H1 (cell line): ENCODE measurements around the gene RAB36. TPM values are rescaled to one million over a fixed set of nuclear protein-coding genes. Genes with fewer than 3 reads are reported as not detected.

Experiments used
- BRCA1 ChIP-seq: IDR thresholded peaks from 2 replicates; pipeline ENCODE4 v1.6.1; 2012; ENCODE audit warnings: low read depth, low read length, improper control_type of control experiment
- CHD2 ChIP-seq: IDR thresholded peaks from 2 replicates; pipeline ENCODE4 v1.6.1; 2012; ENCODE audit warnings: low read length, improper control_type of control experiment
- EZH2 ChIP-seq: fragments of 200-600 bp; sonication (generic); IDR thresholded peaks from 2 replicates; pipeline ENCODE4 v1.7.1; 2012; ENCODE audit warnings: low read depth, mild to moderate bottlenecking, moderate library complexity, low read length, inconsistent platforms; ENCODE audit not compliant: severe bottlenecking
- JUND ChIP-seq: IDR thresholded peaks from 2 replicates; pipeline ENCODE4 v1.6.1; 2011; ENCODE audit warnings: mild to moderate bottlenecking, improper control_type of control experiment, low read length
- KDM4A ChIP-seq: IDR thresholded peaks from one replicate; pipeline ENCODE4 v1.7.1; 2012; ENCODE audit warnings: low read depth, mild to moderate bottlenecking, moderate library complexity, low read length, inconsistent platforms; ENCODE audit not compliant: severe bottlenecking
- RAD21 ChIP-seq, 2 experiments: IDR thresholded peaks in 1 of 2; conservative IDR thresholded peaks in 1 of 2; 2 replicates each; pipeline ENCODE4 v1.6.1; 2011; ENCODE audit warnings: low read depth in 2 of 2, low read length in 2 of 2, improper control_type of control experiment in 1 of 2, inconsistent platforms in 1 of 2, mild to moderate bottlenecking in 1 of 2, moderate library complexity in 1 of 2
- TAF7 ChIP-seq: optimal IDR thresholded peaks from 2 replicates; pipeline ENCODE3; 2011; ENCODE audit warnings: low read depth, mild to moderate bottlenecking, inconsistent platforms, low read length, moderate library complexity, borderline replicate concordance
- ZNF274 ChIP-seq: IDR thresholded peaks from 2 replicates; pipeline ENCODE4 v1.7.0; 2012; ENCODE audit warnings: low read length, borderline replicate concordance; ENCODE audit errors: extremely low read depth
- polyA plus RNA-seq, 7 experiments: library from polyadenylated mRNA; depleted of rRNA in 3 of 7; stranded (reverse) in 5 of 7; unstranded in 2 of 7; fragments of >200 nt in 5 of 7; fragments of 200-250 nt in 2 of 7; gene quantifications; 1 replicate in 5 of 7; 2 replicates in 1 of 7; 4 replicates in 1 of 7; pipeline versions ENCODE4 v1.2.1 to v1.2.3, GENCODE V29; 2011 to 2013; ENCODE audit warnings: missing spikeins in 2 of 7, mixed read lengths in 2 of 7
- total RNA-seq: library from RNA; stranded (reverse); fragmentation: NEBNext Ultra II Directional; extraction: Animal tissue kit (Norgen Biotek cat#: 25700); gene quantifications from 2 replicates; pipeline ENCODE4 v1.2.1, GENCODE V29; 2021
- TF ChIP-seq, protein P1 (sequence below): IDR thresholded peaks from 2 replicates; pipeline ENCODE4 v1.6.1; 2011; ENCODE audit warnings: low read depth, mild to moderate bottlenecking, low read length; ENCODE audit not compliant: insufficient read depth

The RAB36 gene
- total and polyA plus RNA-seq, 2 of the 8 experiments (the other 6 are each of a cell fraction or from before 2014, with no cell fraction given) = 1.0 to 1.5 TPM

GRCh38 chr22:23202812-23203451, 57.7 kb downstream of the RAB36 start (continued):
- TF ChIP-seq TAF7 (no peak), JUND (no peak), CHD2 (no peak), BRCA1 (no peak), KDM4A (no peak), ZNF274 (no peak), RAD21 (IDR thresholded peaks at IDR 0.05 in 1 of 2, conservative IDR thresholded peaks at IDR 0.05 in 1 of 2; ENCODE audit: low read depth in 2 of 2, low read length in 2 of 2) (no peak), EZH2 (no peak)
- TF ChIP-seq, protein P1, sequence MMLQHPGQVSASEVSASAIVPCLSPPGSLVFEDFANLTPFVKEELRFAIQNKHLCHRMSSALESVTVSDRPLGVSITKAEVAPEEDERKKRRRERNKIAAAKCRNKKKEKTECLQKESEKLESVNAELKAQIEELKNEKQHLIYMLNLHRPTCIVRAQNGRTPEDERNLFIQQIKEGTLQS = no peak
